ENCODE results near the gene YIPF7.

DNA sequence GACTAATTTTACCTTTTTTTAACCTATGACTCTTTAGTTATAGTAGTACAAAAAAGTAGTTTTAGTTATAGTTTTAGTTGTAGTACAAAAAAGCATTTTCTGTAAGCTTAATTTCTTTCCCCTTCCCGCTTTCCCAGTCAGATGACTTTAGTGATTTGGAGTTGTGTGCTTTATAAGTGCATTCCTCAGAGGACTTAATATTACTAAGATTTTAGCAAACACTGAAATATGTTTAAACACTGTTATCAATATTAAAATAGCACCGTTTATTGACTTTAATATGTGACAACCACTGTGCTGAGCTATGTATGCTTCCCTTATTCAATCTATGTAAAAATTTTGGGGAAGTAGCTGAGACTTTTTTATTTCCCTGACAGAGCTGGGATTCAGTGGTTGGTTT, 49.6 kb upstream of the YIPF7 start:
- TF ChIP-seq, protein P1, sequence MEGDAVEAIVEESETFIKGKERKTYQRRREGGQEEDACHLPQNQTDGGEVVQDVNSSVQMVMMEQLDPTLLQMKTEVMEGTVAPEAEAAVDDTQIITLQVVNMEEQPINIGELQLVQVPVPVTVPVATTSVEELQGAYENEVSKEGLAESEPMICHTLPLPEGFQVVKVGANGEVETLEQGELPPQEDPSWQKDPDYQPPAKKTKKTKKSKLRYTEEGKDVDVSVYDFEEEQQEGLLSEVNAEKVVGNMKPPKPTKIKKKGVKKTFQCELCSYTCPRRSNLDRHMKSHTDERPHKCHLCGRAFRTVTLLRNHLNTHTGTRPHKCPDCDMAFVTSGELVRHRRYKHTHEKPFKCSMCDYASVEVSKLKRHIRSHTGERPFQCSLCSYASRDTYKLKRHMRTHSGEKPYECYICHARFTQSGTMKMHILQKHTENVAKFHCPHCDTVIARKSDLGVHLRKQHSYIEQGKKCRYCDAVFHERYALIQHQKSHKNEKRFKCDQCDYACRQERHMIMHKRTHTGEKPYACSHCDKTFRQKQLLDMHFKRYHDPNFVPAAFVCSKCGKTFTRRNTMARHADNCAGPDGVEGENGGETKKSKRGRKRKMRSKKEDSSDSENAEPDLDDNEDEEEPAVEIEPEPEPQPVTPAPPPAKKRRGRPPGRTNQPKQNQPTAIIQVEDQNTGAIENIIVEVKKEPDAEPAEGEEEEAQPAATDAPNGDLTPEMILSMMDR (IDR thresholded peaks at IDR 0.05; ENCODE audit: poor library complexity): no peak
- TF ChIP-seq EZH2 (IDR thresholded peaks at IDR 0.05; ENCODE audit: borderline replicate concordance): no peak

Data from hepatocyte (in vitro differentiated cells).